DOHH2 (cell line): ENCODE measurements around the gene METTL15.
"Not testable (repeated sequence)": the region's sequence is repeated elsewhere in the genome, so short reads cannot be mapped to it uniquely, and the experiment has no call there.

Experiments
- H3F3A ChIP-seq: fragments of 200-600 bp; sonication (generic), shearing (Covaris generic); 2 replicates; pipeline ENCODE4 v1.6.0; 2016; ENCODE audit warnings: antibody characterized with exemption, mild to moderate bottlenecking; ENCODE audit not compliant: control insufficient read depth, insufficient read depth
- H3K27ac ChIP-seq: fragments of 200-600 bp; sonication (generic); 2 replicates; pipeline ENCODE4 v1.5.1; 2014; ENCODE audit warnings: low read depth, mild to moderate bottlenecking, low read length, moderate library complexity
- H3K27me3 ChIP-seq: fragments of 200-600 bp; sonication (generic); 2 replicates; pipeline ENCODE4 v1.6.1; 2014; ENCODE audit warnings: mild to moderate bottlenecking, low read length, mixed read lengths; ENCODE audit not compliant: control insufficient read depth
- H3K36me3 ChIP-seq: fragments of 200-600 bp; sonication (generic); 2 replicates; pipeline ENCODE4 v1.6.1; 2014; ENCODE audit warnings: mild to moderate bottlenecking, low read length, moderate library complexity, mixed read lengths; ENCODE audit not compliant: control insufficient read depth
- H3K4me1 ChIP-seq: fragments of 200-600 bp; sonication (generic); 2 replicates; pipeline ENCODE4 v1.6.1; 2014; ENCODE audit warnings: mild to moderate bottlenecking, low read length, mixed read lengths; ENCODE audit not compliant: control insufficient read depth
- H3K4me2 ChIP-seq: fragments of 200-600 bp; sonication (generic); 2 replicates; pipeline ENCODE4 v1.6.0; 2014; ENCODE audit warnings: mild to moderate bottlenecking, low read length, moderate library complexity
- H3K4me3 ChIP-seq: fragments of 200-600 bp; sonication (generic); 2 replicates; pipeline ENCODE4 v1.5.1; 2014; ENCODE audit warnings: mild to moderate bottlenecking, low read length, mixed read lengths
- H3K79me2 ChIP-seq: fragments of 200-600 bp; sonication (generic); 2 replicates; pipeline ENCODE4 v1.6.1; 2014; ENCODE audit warnings: mild to moderate bottlenecking, low read length, mixed read lengths; ENCODE audit not compliant: control insufficient read depth
- H3K9me2 ChIP-seq: fragments of 200-600 bp; sonication (generic); replicated peaks from 2 replicates; pipeline ENCODE4 v1.6.1; 2014; ENCODE audit warnings: mild to moderate bottlenecking, low read length, mixed read lengths; ENCODE audit not compliant: control insufficient read depth
- H3K9me3 ChIP-seq: fragments of 200-600 bp; sonication (generic); 2 replicates; pipeline ENCODE4 v1.6.1; 2014; ENCODE audit warnings: antibody characterized with exemption, low read length, mixed read lengths; ENCODE audit not compliant: control insufficient read depth, insufficient read depth
- H4K20me1 ChIP-seq: fragments of 200-600 bp; sonication (generic); 2 replicates; pipeline ENCODE4 v1.6.0; 2014; ENCODE audit warnings: low read depth, mild to moderate bottlenecking, antibody characterized with exemption, low read length, moderate library complexity; ENCODE audit not compliant: control insufficient read depth, insufficient read depth
- EZH2phosphoT487 ChIP-seq: fragments of 200-600 bp; sonication (generic); IDR thresholded peaks from 2 replicates; pipeline ENCODE4 v1.6.1; 2017; ENCODE audit warnings: borderline replicate concordance, mild to moderate bottlenecking, antibody characterized with exemption, low read length, moderate library complexity, mixed read lengths
- TF ChIP-seq, protein P1 (sequence below): fragments of 200-600 bp; sonication (generic); IDR thresholded peaks from one replicate; pipeline ENCODE4 v1.5.1; 2014; ENCODE audit warnings: antibody characterized with exemption, mild to moderate bottlenecking, low read depth, low read length; ENCODE audit not compliant: poor library complexity, severe bottlenecking

The METTL15 gene

DNA sequence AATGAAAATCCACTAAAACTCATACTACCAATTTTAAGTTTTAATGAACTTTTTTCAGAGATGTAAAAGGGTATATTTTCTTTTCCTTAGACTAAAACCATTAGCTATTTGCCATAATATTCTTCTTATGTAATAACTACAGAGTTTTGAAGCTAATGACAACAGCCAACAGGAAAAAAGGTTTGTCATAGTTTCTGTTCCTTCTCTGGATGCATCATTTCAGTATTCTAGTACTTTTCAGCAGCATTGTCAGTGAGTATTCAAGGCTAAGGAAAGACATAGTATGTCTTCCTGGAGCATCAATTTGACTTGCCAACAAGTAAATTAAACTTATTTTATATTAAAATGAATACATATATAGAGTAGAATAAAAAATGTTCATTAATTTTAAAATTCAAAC, 166.0 kb downstream of the METTL15 start:
- no peaks in the 10 kb centered on the region for H3F3A ChIP-seq
- H3K79me2 ChIP-seq, result no peaks in the 10 kb centered on the region
- H3K27ac ChIP-seq, result no peak overlapping the region
- H3K9me2 ChIP-seq, result no peaks in the 10 kb centered on the region
- H3K4me3 ChIP-seq, result no peak overlapping the region
- H3K9me3 ChIP-seq, result no peaks in the 10 kb centered on the region
- no peak overlapping the region for H3K4me2 ChIP-seq
- no peaks in the 10 kb centered on the region for H3K4me1 ChIP-seq
- TF ChIP-seq, protein P1, sequence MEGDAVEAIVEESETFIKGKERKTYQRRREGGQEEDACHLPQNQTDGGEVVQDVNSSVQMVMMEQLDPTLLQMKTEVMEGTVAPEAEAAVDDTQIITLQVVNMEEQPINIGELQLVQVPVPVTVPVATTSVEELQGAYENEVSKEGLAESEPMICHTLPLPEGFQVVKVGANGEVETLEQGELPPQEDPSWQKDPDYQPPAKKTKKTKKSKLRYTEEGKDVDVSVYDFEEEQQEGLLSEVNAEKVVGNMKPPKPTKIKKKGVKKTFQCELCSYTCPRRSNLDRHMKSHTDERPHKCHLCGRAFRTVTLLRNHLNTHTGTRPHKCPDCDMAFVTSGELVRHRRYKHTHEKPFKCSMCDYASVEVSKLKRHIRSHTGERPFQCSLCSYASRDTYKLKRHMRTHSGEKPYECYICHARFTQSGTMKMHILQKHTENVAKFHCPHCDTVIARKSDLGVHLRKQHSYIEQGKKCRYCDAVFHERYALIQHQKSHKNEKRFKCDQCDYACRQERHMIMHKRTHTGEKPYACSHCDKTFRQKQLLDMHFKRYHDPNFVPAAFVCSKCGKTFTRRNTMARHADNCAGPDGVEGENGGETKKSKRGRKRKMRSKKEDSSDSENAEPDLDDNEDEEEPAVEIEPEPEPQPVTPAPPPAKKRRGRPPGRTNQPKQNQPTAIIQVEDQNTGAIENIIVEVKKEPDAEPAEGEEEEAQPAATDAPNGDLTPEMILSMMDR, result no peak
- H4K20me1 ChIP-seq, result no peaks in the 10 kb centered on the region
- no peaks in the 10 kb centered on the region for H3K27me3 ChIP-seq
- no peaks in the 10 kb centered on the region for H3K36me3 ChIP-seq

DNA sequence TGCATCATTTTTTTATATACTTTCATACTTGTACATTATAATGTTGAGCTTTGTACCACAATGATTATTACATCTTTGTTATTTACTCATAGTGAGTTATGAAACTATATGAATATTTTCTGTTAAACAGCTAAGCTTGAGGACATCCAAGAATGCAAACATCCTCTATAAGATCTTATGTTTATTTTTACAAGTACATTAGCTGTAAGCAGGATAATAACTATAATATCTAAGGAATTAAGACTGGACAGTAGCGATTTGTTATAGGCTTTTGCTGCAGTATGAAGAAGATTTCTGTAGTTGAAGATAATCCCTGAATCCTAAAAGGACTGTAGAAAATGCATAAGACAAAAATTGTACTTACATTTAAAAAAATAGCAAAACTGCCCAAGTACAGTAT, 176.0 kb downstream of the METTL15 start:
- Histone ChIP-seq H3K27ac (no peak overlapping the region), H4K20me1 (no peaks in the 10 kb centered on the region), H3F3A (no peaks in the 10 kb centered on the region), H3K36me3 (no peaks in the 10 kb centered on the region), H3K4me1 (no peaks in the 10 kb centered on the region), H3K27me3 (no peaks in the 10 kb centered on the region), H3K9me2 (no peaks in the 10 kb centered on the region), H3K9me3 (no peaks in the 10 kb centered on the region), H3K4me2 (no peak overlapping the region), H3K4me3 (no peak overlapping the region), H3K79me2 (no peaks in the 10 kb centered on the region)
- TF ChIP-seq, protein P1, result no peak
- TF ChIP-seq EZH2phosphoT487, result no peak

DNA sequence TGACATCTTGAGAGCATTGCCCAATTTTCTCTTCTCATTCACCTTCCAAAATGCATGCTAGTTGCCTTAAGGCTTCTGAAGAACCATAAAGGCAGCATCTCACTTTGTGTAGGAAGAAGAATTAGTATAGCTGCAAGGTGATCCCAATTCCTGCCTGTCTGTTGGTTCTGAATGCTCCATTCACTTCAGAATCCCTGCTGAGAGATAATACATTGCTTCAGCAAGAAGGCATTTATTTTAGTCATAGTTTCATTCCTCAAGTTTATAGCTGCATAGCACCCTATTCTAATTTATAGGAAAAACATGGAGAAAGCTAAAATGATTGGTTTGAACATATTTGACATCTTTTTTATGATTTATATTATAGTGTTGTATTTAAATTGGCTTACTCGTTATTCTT, 181.3 kb downstream of the METTL15 start:
- no peaks in the 10 kb centered on the region for H3K36me3 ChIP-seq
- H3K4me2 ChIP-seq, result no peak overlapping the region
- H3K9me3 ChIP-seq, result no peaks in the 10 kb centered on the region
- no peak overlapping the region for H3K27ac ChIP-seq
- no peaks in the 10 kb centered on the region for H3K27me3 ChIP-seq
- TF ChIP-seq EZH2phosphoT487, result no peak
- H3F3A ChIP-seq, result no peaks in the 10 kb centered on the region
- no peaks in the 10 kb centered on the region for H3K4me1 ChIP-seq
- H4K20me1 ChIP-seq, result no peaks in the 10 kb centered on the region
- H3K4me3 ChIP-seq, result no peak overlapping the region
- H3K9me2 ChIP-seq, result no peaks in the 10 kb centered on the region
- no peaks in the 10 kb centered on the region for H3K79me2 ChIP-seq

DNA sequence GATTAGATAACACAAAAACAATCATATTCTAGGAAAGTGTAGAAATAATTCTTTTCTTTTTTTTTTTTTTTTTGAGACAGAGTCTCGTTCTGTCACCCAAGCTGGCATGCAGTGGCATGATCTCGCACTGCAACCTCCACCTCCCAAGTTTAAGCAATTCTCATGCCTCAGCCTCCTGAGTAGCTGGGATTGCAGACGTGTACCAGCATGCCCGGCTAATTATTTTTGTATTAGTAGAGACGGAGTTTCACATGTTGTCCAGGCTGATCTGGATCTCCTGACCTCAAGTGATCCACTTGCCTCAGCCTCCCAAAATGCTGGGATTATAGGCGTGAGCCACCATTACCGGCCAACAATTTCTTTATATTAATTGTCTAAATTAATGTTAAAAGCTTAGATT, 182.8 kb downstream of the METTL15 start:
- not testable (repeated sequence) for H3K36me3 ChIP-seq, H3K79me2 ChIP-seq, H3K27ac ChIP-seq, H3K9me2 ChIP-seq, H3F3A ChIP-seq, H3K4me1 ChIP-seq, H3K27me3 ChIP-seq, H3K4me2 ChIP-seq, H3K4me3 ChIP-seq, H3K9me3 ChIP-seq, H4K20me1 ChIP-seq

DNA sequence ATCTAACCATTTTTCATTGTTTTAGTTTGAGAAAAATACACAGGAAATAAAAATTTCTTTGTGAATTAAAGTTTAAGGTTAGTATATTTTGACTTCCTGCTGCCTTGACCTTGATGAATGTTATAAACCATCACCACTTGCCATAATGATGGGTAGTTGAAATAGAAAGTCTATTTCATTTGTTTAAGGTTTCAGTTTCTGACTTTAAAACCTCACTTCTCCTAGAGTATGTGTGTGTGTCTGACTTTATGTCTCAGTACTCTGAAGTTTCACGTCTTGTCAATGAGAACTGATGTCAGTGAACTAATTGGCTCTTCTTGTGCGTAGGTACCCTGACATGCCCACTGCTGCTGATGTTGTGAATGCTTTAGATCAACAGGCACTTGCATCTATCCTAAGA, 188.2 kb downstream of the METTL15 start:
- H3K9me2 ChIP-seq, result no peaks in the 10 kb centered on the region
- H3K4me3 ChIP-seq, result no peak overlapping the region
- no peaks in the 10 kb centered on the region for H3F3A ChIP-seq
- no peaks in the 10 kb centered on the region for H3K79me2 ChIP-seq
- no peaks in the 10 kb centered on the region for H4K20me1 ChIP-seq
- H3K4me2 ChIP-seq, result no peak overlapping the region
- TF ChIP-seq EZH2phosphoT487, result no peak
- TF ChIP-seq, protein P1, result no peak
- no peaks in the 10 kb centered on the region for H3K9me3 ChIP-seq
- H3K27me3 ChIP-seq, result no peaks in the 10 kb centered on the region
- H3K27ac ChIP-seq, result no peak overlapping the region
- peaks cover 5% of the 10 kb centered on the region; the same call in 1 of the 2 replicates for H3K36me3 ChIP-seq
- H3K4me1 ChIP-seq, result no peaks in the 10 kb centered on the region
